CD4-positive, alpha-beta T cell treated with Interleukin-10 for 1 hour (primary cell): Measurements from ENCODE around the gene EIF4G3.
"Not testable (repeated sequence)": the region's sequence is repeated elsewhere in the genome, so short reads cannot be mapped to it uniquely, and the experiment has no call there.

ENCODE experiments used
- DNase-seq: peaks from one replicate; pipeline ENCODE4 v3.0.0-alpha.2; 2020

EIF4G3 gene

GRCh38 chr1:20867847-20868246, 308.9 kb downstream of the EIF4G3 start:
- DNase-seq = no peak

DNA sequence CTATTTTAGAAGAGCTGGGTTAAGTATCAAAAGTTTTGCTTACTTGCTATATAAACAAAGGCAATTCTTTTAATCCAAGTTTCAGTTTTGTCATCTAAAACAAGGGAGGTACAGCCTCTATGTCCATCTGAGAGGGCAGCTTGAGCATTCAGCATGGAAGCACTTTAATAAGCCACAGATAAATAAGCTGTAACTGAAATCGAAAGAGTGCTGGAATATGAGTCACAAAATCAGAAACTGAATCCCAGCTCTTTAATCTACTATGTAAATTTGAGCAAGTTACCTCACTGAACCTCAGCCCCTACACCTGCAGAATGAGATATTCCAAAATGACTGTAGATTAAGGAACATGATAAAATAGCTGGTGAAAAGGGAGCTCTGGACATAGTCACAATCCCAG, 309.6 kb downstream of the EIF4G3 start:
- DNase-seq = no peak

GRCh38 chr1:20865001-20865400, 311.7 kb downstream of the EIF4G3 start:
- no peak for DNase-seq

- DNase-seq = no peak
These were observed 322.2 kb downstream of the EIF4G3 start for GRCh38 chr1:20854529-20854928.

GRCh38 chr1:20851791-20852190, 324.9 kb downstream of the EIF4G3 start:
- DNase-seq = not testable (repeated sequence)

DNA sequence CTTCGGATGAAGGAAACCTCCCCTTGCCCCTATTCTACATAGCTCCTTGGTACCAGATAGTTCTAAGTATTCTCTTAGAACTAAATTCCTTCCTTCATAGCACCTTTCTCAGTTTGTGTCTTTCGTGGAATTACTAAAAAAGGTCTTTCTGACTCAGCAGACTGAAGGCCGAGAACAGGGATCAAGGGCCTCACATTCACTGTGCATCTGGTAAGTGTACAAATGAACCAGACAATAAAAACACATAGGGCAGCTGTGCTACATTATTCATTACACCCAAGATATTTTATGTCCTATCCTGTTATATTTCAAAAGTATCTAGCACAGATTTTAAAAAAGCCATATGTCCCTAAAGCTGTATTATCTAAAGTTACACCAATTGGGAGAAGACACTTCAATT, 326.7 kb downstream of the EIF4G3 start:
- no peak for DNase-seq

GRCh38 chr1:20849100-20849499, 327.6 kb downstream of the EIF4G3 start:
- DNase-seq = no peak

GRCh38 chr1:20848162-20848561, 328.5 kb downstream of the EIF4G3 start:
- no peak for DNase-seq

DNA sequence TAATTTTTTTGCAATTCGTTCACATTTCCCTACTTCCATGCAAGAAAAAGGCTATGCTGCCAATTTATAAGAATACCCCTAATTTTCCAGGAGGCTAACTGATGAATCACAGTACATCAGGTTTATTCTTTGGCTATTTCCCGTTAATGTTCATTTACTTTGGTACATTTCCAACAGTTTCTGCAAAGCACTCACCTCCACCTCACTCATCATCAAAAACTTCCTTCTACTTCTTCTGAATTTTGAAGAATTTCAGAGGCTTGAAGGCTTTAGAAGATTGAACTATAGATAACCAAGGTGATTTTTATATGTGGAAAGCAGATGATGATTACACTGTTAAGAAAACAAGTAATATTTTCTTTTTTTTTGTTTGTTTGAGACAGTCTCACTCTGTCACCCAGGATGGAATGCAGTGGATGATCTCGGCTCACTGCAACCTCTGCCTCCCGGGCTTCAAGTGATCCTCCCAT, 329.1 kb downstream of the EIF4G3 start:
- no peak for DNase-seq

DNA sequence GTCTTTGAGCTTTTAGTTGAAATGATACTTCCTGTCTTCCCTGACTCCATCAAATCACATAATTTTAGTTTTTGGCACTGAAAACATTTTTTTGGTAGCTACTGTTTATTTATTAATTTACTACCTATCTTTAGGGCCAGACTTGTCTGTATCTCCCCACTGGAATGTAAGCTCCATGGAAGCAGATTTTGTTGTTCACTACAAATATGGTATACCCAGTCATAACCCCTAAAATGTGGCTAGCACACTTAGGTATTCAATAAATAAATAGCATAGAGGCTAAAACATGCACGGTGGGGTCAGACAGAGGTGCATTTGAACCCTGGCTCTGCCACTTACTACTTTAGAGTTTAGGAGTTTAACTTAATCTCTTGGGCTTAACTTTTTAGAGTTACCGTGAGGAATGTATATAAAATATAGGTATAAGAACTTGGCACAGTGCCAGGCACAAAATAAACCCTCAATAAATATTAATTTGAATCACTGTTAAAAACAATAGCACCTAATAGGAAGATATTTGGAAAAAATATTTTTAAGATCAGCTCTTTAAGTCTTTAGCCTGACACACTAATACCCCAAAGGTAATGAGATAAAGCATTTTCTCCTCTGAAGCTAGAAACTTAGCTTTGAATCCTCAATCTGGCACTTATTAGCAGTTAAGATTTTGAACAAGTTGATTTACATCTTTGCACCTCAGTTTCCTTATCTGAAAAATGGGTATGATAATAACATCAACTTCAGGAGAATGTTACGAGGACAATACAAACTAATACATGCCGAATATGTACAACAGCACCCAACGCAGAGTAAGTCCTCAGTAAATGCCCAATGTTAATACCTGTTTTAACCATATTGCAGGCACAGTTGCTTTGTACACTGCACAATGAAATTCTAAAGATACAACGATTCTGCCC, 330.0 kb downstream of the EIF4G3 start:
- no peak for DNase-seq

- no peak for DNase-seq
These were observed 336.0 kb downstream of the EIF4G3 start for GRCh38 chr1:20840731-20841130.

DNA sequence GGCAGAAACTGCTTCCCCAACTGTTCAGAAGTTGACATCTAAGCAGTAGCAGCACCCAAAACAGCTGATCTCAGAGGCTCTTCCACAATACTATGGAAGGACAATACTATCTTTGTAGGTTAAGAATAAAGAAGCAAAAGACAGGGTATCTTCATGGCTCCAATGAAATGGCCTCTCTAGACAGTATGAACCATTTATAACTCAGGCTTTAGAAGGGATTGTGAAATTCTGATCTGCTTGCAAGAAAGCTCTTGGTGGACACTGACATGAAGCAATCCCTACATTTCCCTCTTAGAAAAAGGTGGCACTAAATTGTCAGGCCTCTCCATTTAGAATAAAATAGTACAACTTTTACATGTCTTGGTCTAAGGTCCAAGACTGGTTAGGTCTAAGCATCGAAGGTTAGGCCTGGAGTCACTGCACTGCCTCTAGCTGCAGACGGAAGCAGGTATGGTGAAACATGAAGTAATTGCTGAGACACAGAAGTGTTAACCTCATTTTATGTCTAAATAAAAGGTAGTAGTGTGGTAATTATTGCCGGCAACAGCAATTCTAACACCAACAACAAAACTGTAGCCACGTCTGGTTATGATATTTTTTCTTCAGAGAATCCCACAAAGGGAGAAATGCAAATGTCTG, 339.0 kb downstream of the EIF4G3 start:
- DNase-seq = no peak

DNA sequence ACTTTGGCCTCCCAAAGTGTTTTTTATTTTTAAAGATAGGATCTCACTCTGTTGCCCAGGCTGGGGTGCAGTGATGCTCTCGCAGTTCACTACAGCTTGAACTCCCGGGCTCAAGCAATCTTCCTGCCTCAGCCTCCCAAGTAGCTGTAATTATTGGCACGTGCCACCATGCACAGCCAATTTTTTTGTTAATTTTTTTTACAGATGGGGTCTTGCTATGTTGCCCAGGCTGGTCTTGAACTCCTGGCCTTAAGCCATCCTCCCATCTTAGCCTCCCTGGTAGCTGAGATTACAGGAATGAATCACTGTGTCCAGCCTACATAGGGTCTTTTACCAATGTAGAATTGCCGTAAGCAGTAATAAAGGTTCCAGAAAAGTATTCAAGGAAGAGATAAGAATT, 340.5 kb downstream of the EIF4G3 start:
- no peak for DNase-seq

DNA sequence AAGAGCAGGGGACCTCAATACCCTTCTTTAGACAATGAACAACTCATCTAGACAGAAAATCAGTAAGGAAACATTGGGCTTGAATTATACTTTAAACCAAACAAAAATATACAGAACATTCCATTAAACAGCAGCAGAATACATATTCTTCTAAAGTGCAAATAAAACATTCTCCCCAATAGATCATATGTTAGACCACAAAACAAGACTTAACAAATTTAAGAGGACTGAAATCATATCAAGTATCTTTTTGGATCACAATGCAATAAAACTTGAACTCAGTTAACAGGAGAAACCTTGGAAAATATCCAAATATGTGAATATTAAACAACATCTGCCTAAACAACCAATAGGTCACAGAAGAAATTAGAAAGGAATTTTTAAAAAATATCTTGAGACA, 341.9 kb downstream of the EIF4G3 start:
- no peak for DNase-seq

GRCh38 chr1:20834192-20834591, 342.5 kb downstream of the EIF4G3 start:
- DNase-seq = no peak

DNA sequence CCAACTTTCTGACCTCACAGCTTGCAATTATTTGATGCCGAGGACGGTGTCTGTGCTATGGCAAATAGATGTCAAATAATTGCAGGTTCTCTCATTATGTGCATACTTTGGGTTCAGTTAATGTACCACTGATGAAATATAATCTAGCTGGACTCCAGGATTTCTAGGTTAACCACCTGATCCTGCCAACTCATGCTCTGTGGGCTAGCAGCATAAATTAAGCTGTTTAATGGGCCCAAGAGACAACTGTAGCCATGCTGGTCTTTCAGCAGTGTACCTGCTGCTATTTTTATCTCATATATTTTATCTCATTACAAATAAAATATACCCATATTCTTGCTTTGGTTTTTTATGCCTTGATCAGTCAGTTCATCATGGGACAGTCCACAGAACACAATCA, 346.3 kb downstream of the EIF4G3 start:
- DNase-seq = no peak

- DNase-seq = no peak
These were observed 346.8 kb downstream of the EIF4G3 start for GRCh38 chr1:20829946-20830345.

- no peak for DNase-seq
These were observed 347.2 kb downstream of the EIF4G3 start for GRCh38 chr1:20829531-20829930.

DNA sequence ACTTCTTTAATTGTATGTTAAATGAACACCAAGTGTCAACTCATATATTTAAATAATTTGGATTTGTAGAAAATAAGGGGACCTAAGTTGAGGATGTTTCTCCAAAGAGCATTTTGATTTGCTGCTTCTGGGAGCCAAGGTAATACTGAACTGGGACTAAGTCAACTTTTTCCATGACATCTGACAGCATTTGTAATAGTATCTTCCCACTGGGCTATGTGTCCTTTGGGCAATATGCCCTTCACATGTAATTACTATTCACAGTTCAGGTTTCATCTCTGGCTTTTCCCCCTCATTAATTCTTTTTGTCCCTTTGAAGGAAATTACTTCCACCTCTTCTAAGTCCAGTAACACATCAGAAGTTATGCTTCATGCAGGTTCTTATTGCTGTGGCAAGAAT, 352.9 kb downstream of the EIF4G3 start:
- no peak for DNase-seq

DNA sequence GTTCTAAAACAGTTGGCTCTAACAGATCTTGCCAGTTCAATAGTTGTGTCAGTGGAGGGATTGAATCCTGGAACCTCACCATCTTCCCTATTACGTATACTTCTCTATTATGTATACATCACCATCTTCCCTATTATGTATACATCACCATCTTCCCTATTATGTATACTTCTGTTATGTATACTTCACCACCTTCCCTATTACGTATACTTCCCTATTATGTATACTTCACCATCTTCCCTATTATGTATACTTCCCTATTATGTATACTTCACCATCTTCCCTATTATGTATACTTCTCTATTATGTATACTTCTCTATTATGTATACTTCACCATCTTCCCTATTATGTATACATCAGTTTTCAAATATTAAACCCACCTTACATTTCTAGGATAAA, 355.2 kb downstream of the EIF4G3 start:
- DNase-seq = no peak

- no peak for DNase-seq
These were observed 356.9 kb downstream of the EIF4G3 start for GRCh38 chr1:20819818-20820217.

DNA sequence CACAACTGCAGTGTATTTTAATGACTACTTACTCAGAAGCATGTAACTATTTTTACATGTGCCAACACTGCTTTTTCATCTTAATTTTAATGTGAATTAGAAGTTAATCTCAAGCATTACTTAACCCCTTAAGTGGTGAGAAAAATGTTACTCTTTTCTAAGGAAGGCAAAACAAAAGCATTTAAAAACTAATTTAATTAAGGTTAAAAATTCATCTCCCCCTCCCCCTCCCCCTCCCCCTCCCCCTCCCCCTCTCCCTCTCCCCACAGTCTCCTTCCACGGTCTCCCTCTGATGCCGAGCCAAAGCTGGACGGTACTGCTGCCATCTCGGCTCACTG, 362.2 kb downstream of the EIF4G3 start:
- DNase-seq = no peak

DNA sequence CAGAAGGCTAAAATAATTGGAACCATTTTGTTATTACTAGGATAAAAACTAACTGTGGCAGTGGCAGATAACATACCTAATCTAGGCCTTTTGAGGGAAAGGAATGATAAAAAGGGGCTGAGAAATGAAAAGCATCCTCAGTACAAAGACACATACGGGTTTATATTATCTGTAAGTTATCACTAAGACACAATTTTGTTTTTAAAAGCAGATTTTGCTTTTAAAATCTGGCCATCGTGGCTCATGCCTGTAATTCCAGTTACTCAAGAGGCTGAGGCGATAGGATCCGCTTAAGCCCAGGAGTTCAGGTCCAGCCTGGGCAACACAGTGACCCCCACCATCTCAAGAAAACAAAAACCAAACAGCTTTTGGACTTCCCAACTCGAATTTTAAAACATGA, 364.8 kb downstream of the EIF4G3 start:
- no peak for DNase-seq

GRCh38 chr1:20793236-20793635, 383.5 kb downstream of the EIF4G3 start:
- DNase-seq = no peak

DNA sequence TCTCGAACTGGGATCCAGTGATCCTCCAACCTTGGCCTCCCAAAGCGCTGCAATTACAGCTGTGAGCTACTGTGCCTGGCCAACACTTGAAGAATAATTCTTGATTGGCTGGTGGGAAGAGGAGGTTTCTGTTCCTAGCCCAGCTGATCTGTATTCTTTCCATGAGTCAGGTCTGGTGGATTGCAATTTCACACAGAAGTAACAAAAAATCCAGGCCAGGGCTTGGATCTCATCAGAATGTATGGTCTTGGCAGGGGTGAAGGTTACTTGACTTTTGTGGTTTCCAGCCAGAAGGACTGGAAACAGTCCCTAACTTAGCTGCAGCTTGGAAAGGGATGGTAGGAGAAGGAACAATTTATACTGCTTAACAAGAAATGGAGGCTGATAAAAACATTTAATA, 384.5 kb downstream of the EIF4G3 start:
- no peak for DNase-seq
